Stimulated activated CD4-positive, alpha-beta T cell treated with anti-CD3 and anti-CD28 coated beads, Interleukin-2, amount 100 ng/mL, for 4 hours (primary cell): ENCODE measurements around the gene ABCC5.
"Not testable (repeated sequence)": the region's sequence is repeated elsewhere in the genome, so short reads cannot be mapped to it uniquely, and the experiment has no call there.

Experiments used
- DNase-seq: peaks from one replicate; pipeline ENCODE4 v3.0.0-alpha.2; 2020; ENCODE audit warnings: low read depth

Gene ABCC5

GRCh38 chr3:184016169-184016570, 1.5 kb downstream of the ABCC5 start:
- no peak for DNase-seq

- no peak for DNase-seq
Observed at GRCh38 chr3:184015381-184016019, 2.2 kb downstream of the ABCC5 start.

- no peak for DNase-seq
Observed at GRCh38 chr3:184011937-184012889, 5.5 kb downstream of the ABCC5 start.

- DNase-seq, result no peak
Observed at GRCh38 chr3:184011230-184011876, 6.3 kb downstream of the ABCC5 start.

- DNase-seq, result no peak
Observed at GRCh38 chr3:184008161-184008560, 9.5 kb downstream of the ABCC5 start.

DNA sequence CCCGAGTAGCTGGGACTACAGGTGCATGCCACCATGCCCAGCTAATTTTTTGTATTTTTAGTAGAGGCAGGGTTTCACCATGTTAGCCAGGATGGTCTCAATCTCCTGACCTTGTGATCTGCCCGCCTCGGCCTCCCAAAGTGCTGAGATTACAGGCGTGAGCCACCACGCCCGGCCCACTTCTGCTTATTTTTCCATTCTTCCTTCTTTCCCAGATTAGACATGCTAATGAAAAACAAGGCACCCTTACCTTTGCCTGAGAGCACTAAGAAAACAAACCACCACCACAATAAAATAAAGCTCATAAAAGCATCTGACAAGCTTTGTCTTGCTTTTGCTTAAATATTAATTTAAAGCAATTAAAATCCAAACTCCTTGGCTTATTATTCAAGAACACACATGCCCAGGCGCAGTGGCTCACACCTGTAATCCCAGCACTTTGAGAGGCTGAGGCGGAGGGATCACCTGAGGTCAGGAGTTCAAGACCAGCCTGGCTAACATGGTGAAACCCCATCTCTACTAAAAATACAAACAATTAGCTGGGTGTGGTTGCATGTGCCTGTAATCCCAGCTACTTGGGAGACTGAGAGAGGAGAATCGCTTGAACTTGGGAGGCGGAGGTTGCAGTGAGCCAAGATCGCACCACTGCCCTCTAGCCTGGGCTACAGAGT, 10.4 kb downstream of the ABCC5 start:
- DNase-seq, result not testable (repeated sequence)

DNA sequence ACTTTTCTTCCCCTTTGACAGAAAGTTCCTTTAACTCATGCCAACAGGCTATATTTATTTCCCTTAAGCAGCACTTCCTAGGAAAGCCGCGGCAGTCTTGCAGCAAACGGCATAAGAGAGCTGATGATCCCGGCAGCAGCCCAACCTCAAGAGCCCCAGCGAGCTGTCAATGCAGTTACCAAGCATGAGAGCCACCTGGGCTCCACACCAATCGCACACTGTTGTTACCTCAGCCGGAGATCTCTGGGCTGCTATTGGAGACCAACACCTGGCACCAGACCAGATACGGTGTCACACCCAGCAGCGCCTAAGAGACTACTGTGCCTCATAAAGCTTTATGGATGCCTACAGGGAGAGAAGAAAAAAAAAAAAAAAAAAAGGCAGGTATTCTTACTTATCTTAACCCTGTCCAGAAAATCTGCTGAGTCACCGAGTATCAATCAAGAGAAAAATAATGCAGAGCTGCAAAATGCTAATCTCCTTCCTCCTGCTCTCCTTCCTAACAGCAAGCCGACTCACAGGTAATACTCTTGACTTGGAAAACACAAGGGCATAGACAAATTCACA, 11.7 kb downstream of the ABCC5 start:
- DNase-seq, result no peak

DNA sequence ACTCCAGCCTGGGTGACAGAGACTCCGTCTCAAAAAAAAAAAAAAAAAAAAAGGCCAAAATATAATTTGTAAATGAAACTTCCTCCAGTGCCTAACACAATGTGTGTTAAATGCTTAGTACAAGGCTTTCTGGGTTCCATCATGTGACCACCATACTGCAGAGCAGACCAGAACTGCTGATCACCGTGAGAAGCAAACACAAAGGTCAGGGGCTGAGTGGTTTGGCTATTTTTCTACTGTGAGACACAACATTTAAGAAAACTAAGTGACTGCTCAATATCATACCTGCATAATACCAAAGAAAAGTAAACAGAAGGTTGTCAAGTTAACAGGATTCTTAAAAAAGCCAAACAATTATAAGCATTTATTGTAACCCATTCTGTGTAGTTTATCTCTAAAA, 13.2 kb downstream of the ABCC5 start:
- DNase-seq, result no peak

GRCh38 chr3:184003187-184003967, 14.3 kb downstream of the ABCC5 start:
- DNase-seq, result no peak

DNA sequence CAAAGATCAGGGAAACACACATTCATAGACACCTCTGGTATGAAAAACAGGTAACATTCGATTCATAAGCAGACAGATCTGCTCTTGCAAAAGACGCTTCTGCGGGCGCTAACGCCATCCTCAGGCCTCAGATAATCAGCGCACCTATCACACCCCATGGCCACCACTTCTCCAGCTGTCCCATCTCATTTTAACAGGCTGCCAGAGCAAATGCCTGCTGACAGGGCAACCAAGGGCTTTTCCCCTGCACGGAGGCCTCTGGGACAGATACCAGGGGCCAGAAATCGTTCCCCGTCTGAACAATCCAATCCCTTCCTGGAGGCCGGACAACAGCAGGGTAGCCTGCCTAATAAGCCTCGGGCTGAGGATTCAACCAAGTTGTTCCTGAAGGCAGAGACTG, 15.2 kb downstream of the ABCC5 start:
- DNase-seq, result no peak

DNA sequence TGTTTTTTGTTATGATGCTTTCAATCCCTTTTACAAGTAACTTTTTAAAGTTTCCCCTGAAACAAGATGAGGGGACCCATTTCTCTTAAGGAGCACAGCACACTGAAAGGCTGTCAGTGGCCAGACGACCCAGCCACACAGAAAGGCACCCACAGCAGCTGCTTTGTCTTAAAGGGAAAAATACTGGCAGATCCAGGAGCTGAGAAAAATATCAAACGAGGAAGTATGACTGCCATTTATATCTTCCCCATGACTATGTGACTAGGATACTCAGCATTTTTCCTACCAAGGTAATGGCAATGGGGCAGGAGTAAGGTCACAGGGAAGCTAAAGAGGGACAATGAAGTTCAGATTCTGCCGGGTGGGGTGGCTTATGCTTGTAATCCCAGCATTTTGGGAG, 15.9 kb downstream of the ABCC5 start:
- no peak for DNase-seq

DNA sequence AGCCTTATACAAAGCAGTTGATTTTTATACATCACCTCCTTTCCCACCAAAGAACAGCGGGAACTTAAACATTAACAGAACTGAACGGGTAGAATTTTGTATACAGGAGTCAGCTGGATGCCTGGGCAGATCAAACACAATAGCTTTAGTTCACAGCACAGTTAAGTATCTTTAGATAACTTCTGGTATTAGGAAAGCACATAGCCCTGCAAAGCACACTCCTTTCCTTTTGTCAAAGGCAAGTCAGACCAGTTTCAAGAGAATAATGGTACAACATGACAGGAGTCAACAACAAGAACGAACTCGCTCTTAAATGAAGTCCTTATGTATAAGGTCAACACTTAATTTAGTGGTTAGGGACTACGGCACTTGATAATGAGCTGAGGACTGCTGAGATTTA, 26.3 kb downstream of the ABCC5 start:
- no peak for DNase-seq

- no peak for DNase-seq
Observed at GRCh38 chr3:183988216-183988790, 29.4 kb downstream of the ABCC5 start.

DNA sequence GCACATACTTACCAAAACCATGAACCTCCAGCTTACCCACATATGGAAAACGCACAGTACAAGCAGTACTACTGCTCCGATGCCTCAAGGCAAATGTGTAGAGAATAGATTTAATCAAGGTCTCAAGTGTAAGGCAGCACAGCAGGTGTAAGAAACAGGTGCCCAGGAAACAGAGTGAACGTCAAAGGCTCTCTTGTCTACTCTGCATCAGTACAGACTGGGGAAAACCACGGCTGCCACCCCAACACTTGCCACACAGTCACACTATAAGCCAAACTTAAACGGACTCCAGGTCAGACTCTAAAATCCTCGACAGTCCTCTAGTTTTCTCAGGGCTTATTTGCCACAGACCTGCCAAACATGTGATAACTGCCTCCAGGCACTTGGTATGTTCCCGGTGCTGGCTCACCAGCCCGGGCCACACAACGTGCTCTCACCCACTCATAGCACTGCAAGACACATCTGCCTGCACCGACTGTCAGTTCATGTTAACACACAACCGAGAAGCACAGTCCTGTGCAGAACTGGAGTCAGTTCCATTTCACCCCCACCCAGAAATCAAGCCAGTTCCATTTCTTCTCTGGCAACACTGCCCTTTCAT, 30.6 kb downstream of the ABCC5 start:
- DNase-seq, result no peak

- no peak for DNase-seq
Observed at GRCh38 chr3:183984749-183985729, 32.6 kb downstream of the ABCC5 start.

DNA sequence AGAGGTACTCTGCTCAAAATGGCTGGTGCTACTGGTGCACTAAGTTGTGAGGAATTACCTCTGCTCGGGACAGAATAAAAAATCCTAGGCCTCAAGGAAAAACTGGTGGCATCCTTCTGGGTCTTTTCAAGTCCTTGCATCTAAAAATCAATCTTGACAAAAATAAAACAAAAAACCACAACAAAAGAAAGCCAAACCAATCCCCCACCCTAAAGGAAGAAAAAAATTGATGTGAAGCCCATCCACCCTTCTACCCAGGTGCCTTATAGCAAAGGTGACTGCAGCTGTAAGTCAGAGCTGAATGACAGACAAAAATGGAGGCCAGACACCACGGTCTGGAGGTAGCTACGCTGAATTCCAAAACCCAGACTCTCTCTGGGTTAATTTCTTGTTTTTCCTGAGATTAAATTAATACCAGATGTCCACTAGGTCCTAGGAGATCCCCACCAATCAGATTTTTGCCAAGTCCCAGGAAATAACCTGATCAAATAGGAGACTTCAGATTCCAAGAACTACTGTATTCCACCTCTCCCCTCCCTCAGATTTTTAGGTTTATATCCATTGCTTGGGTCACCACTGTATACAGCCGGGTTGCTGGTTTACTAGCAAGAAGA, 33.5 kb downstream of the ABCC5 start:
- no peak for DNase-seq

DNA sequence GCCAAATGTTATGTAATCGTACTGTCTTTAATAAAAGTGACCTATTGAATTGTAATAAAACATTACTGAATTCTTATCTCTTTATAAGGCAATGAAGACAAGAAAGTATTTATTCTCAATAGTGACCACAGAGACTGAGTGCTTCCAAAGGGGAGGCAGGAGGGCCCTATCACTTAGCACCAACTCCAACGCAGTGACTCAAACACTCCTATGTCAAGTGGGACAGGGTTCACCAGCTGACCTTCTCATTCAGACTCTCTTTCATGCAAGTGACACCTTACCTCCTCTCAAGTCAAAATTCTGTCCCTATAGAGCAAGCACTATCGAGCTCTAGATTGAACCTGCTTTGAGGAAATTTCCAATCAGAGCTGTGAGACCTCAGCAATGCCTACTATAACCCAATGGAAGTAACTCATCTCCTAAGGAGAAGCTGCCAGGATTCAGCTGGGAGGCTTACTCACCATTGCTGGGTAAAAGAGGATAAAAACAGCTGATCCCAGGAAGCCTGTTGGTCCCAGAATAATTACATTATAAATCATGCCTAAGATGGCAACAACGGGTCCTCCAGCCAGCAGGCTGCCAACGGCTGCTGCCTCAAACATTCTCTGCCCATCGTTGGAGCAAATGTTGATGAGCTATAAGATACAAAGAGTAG, 35.6 kb downstream of the ABCC5 start:
- DNase-seq, result no peak

- no peak for DNase-seq
Observed at GRCh38 chr3:183980403-183980802, 37.3 kb downstream of the ABCC5 start.
